ENCODE measurements around the gene IMPA2.
A peak's percentile ranks its signal among the peaks of the same experiment; 100 is the strongest.

The IMPA2 gene

GRCh38 chr18:12008181-12008767, 27.0 kb downstream of the IMPA2 start:
- TF ChIP-seq, protein P1, sequence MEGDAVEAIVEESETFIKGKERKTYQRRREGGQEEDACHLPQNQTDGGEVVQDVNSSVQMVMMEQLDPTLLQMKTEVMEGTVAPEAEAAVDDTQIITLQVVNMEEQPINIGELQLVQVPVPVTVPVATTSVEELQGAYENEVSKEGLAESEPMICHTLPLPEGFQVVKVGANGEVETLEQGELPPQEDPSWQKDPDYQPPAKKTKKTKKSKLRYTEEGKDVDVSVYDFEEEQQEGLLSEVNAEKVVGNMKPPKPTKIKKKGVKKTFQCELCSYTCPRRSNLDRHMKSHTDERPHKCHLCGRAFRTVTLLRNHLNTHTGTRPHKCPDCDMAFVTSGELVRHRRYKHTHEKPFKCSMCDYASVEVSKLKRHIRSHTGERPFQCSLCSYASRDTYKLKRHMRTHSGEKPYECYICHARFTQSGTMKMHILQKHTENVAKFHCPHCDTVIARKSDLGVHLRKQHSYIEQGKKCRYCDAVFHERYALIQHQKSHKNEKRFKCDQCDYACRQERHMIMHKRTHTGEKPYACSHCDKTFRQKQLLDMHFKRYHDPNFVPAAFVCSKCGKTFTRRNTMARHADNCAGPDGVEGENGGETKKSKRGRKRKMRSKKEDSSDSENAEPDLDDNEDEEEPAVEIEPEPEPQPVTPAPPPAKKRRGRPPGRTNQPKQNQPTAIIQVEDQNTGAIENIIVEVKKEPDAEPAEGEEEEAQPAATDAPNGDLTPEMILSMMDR (IDR thresholded peaks at IDR 0.05; ENCODE audit: low read length, missing control alignments), result no peak
- H3K4me3 ChIP-seq (replicated peaks; ENCODE audit: low read depth, low read length), result no peak overlapping the region
- no peak for DNase-seq (ENCODE audit: low read depth)

GRCh38 chr18:12008842-12009580, 27.7 kb downstream of the IMPA2 start:
- no peak overlapping the region for H3K4me3 ChIP-seq (replicated peaks; ENCODE audit: low read depth, low read length)
- TF ChIP-seq, protein P1 (IDR thresholded peaks at IDR 0.05; ENCODE audit: low read length, missing control alignments), result no peak
- DNase-seq (ENCODE audit: low read depth), result no peak

- TF ChIP-seq, protein P1 (IDR thresholded peaks at IDR 0.05; ENCODE audit: low read length, missing control alignments), result no peak
- no peak overlapping the region for H3K4me3 ChIP-seq (replicated peaks; ENCODE audit: low read depth, low read length)
- DNase-seq (ENCODE audit: low read depth), result no peak
Observed at GRCh38 chr18:12009581-12010140, 28.4 kb downstream of the IMPA2 start.

DNA sequence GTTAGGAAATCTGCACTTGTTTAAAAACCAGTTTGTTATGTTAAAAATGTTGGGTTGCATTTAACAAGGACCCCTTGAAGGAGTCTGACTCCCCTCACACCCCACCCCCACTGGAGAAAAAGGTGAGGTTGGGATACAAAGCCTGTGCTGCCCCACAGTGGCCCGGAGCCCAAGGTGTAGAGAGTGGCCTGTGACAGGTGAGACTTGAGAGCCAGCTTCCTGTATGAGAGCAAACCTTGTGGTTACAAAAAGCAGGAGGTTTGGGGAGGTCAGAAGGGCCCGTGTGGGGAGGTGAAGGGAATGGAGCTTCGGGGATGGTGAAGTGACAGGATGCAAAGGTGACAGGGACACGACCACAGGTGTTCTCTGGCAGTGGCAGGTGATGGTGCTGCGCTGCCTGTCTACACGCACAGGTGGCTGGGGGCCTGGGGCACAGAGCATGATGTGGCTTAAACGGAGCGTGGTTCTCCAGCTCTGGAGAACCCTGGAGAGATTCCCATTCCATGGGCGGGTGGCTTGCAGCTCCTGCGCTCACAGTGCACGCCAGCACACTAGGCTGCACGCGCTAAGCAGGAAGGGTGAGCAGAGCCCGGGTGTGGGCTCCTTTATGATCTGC, 29.0 kb downstream of the IMPA2 start:
- H3K4me3 ChIP-seq (replicated peaks; ENCODE audit: low read depth, low read length), result no peak overlapping the region
- DNase-seq (ENCODE audit: low read depth), result no peak
- TF ChIP-seq, protein P1 (IDR thresholded peaks at IDR 0.05; ENCODE audit: low read length, missing control alignments), result no peak

DNA sequence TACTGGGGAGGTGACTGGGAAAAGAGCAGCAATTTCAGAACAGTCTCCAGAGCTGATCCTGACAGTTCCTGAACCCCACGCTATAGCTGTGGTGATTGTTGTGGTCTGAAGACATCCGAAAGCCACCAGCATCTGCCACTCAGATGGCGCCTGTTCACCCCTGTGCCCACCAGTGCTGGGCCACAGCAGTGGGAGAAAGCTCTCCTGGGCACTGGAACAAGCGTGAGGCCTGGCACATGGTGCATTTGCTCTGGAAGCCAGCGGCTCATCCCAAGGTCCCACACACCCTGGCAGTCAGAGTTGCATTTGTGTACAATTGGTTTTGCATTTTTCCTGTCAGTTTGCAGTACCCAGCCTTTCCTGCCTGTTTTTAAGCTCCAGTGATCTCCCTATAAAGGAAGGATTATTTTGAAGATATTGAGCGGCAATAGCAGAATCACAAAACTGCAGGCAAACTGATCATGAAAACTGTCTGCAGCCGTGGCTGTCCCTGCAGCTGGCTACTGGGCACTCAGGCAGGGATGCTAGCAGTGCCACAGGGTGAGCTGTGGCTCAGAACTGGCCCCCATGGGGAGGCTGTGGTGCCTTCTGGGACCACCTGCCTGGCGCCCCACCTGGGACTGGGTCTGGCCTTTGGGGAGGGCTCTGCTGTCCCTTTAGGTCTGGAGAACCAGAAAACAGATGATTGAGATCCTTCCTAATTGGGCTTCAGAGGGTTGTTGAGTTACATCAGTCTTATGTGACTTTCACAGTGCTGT, 30.1 kb downstream of the IMPA2 start:
- DNase-seq (ENCODE audit: low read depth), result no peak
- no peak overlapping the region for H3K4me3 ChIP-seq (replicated peaks; ENCODE audit: low read depth, low read length)
- TF ChIP-seq, protein P1 (IDR thresholded peaks at IDR 0.05; ENCODE audit: low read length, missing control alignments), result no peak

- peak; percentile 19 for DNase-seq (ENCODE audit: low read depth)
- TF ChIP-seq, protein P1 (IDR thresholded peaks at IDR 0.05; ENCODE audit: low read length, missing control alignments), result no peak
- H3K4me3 ChIP-seq (replicated peaks; ENCODE audit: low read depth, low read length), result no peak overlapping the region
Observed at GRCh38 chr18:12011957-12012549, 30.7 kb downstream of the IMPA2 start.
